Measurements from ENCODE around the gene EXOC3L4. TPM values are rescaled to one million over a fixed set of nuclear protein-coding genes. Genes with fewer than 3 reads are reported as not detected.

Gene EXOC3L4
- total RNA-seq, 1 donor from 2014 or later = not detected

GRCh38 chr14:103070971-103071542 is 23.5 kb upstream of the EXOC3L4 start:
- intact Hi-C loops (cut with micrococcal nuclease) = no loop called here
- ChIA-PET POLR2A (no interaction called here), CTCF (no interaction called here)

GRCh38 chr14:103071544-103072251 is 22.8 kb upstream of the EXOC3L4 start:
- ATAC-seq (ENCODE audit: low read depth) (no peak), DNase-seq (no peak)
- ChIA-PET POLR2A (no interaction called here), CTCF (no interaction called here)
- no peak for TF ChIP-seq CTCF (IDR thresholded peaks at IDR 0.05)
- Mint-ChIP-seq H3K27me3 (no peaks in the 10 kb centered on the region), H3K27ac (no peak overlapping the region), H3K36me3 (ENCODE audit: low read depth) (no peaks in the 10 kb centered on the region), H3K4me1 (peaks cover 5% of the 10 kb centered on the region), H3K9me3 (no peaks in the 10 kb centered on the region), H3K4me3 (no peak overlapping the region)
- intact Hi-C loops (cut with micrococcal nuclease) = no loop called here

More at GRCh38 chr14:103070971-103071542, 23.5 kb upstream of the EXOC3L4 start:
- DNase-seq = no peak
- no peaks in the 10 kb centered on the region for H3K9me3 Mint-ChIP-seq
- ATAC-seq (ENCODE audit: low read depth) = no peak
- peaks cover 5% of the 10 kb centered on the region for H3K4me1 Mint-ChIP-seq
- no peak overlapping the region for H3K4me3 Mint-ChIP-seq
- H3K27ac Mint-ChIP-seq = no peak overlapping the region
- no peak for TF ChIP-seq CTCF (IDR thresholded peaks at IDR 0.05)
- no peaks in the 10 kb centered on the region for H3K27me3 Mint-ChIP-seq
- H3K36me3 Mint-ChIP-seq (ENCODE audit: low read depth) = no peaks in the 10 kb centered on the region

GRCh38 chr14:103072595-103073366 is 21.7 kb upstream of the EXOC3L4 start:
- Mint-ChIP-seq H3K27me3 (no peaks in the 10 kb centered on the region), H3K27ac (no peak overlapping the region), H3K36me3 (ENCODE audit: low read depth) (no peaks in the 10 kb centered on the region), H3K4me1 (peaks cover 5% of the 10 kb centered on the region), H3K9me3 (no peaks in the 10 kb centered on the region), H3K4me3 (no peak overlapping the region)
- CTCF ChIA-PET = no interaction called here
- no peak for DNase-seq
- ATAC-seq (ENCODE audit: low read depth) = no peak
- POLR2A ChIA-PET = no interaction called here
- TF ChIP-seq CTCF (IDR thresholded peaks at IDR 0.05) = no peak
- intact Hi-C loops (cut with micrococcal nuclease) = no loop called here

GRCh38 chr14:103073367-103073875 is 21.1 kb upstream of the EXOC3L4 start:
- CTCF ChIA-PET = no interaction called here

More at GRCh38 chr14:103073367-103073875, 21.1 kb upstream of the EXOC3L4 start:
- POLR2A ChIA-PET = no interaction called here
- ATAC-seq (ENCODE audit: low read depth) = no peak
- Mint-ChIP-seq H3K4me1 (peaks cover 5% of the 10 kb centered on the region), H3K4me3 (no peak overlapping the region), H3K36me3 (ENCODE audit: low read depth) (no peaks in the 10 kb centered on the region), H3K27ac (no peak overlapping the region), H3K27me3 (no peaks in the 10 kb centered on the region), H3K9me3 (no peaks in the 10 kb centered on the region)
- DNase-seq = no peak
- TF ChIP-seq CTCF (IDR thresholded peaks at IDR 0.05) = no peak
- intact Hi-C loops (cut with micrococcal nuclease) = no loop called here
